ENCODE data around the gene ZNF197. TPM values are rescaled to one million over a fixed set of nuclear protein-coding genes. Genes with fewer than 3 reads are reported as not detected.

The ZNF197 gene
- total and polyA plus RNA-seq, 2 of the 8 experiments (the other 6 are each of a cell fraction or from before 2014, with no cell fraction given) = 3.9 to 16.8 TPM

GRCh38 chr3:44584646-44585501, 40.0 kb upstream of the ZNF197 start, which contains the start of gene ZNF660 (continued):
- TF ChIP-seq RFX5 (IDR thresholded peaks at IDR 0.05; ENCODE audit: borderline replicate concordance, low read depth, low read length) (no peak), SIRT6 (IDR thresholded peaks at IDR 0.05; ENCODE audit: low read length) (no peak), ASH2L (IDR thresholded peaks at IDR 0.05; ENCODE audit: low read length) (peak; percentile 74), TAF1 (IDR thresholded peaks at IDR 0.05; ENCODE audit: low read depth, low read length) (peak; percentile 91), CEBPB (IDR thresholded peaks at IDR 0.05; ENCODE audit: low read depth, low read length) (no peak)
